Vagina (tissue), 2 donors: ENCODE results near the gene ZMAT3.

Experiments
- CTCF ChIP-seq, 3 experiments: fragments of 450-650 bp in 2 of 3; fragments of 200-600 bp in 1 of 3; sonication (generic) in 1 of 3; IDR thresholded peaks; one replicate each; pipeline ENCODE4 v1.5.1; 2017 to 2019; ENCODE audit warnings: antibody characterized with exemption in 3 of 3, mild to moderate bottlenecking in 2 of 3, moderate library complexity in 2 of 3
- POLR2A ChIP-seq, 2 donors: fragments of 450-650 bp; IDR thresholded peaks; one replicate each; pipeline ENCODE4 v1.6.1; 2017; ENCODE audit warnings: antibody characterized with exemption in 2 of 2, mild to moderate bottlenecking in 2 of 2, moderate library complexity in 2 of 2
- POLR2AphosphoS5 ChIP-seq, 2 donors: sonication (generic); formaldehyde crosslinking; IDR thresholded peaks; one replicate each; pipeline ENCODE4 v1.9.0; 2017; ENCODE audit warnings: antibody characterized with exemption in 2 of 2, mild to moderate bottlenecking in 2 of 2, low read depth in 1 of 2; ENCODE audit not compliant: insufficient read depth in 1 of 2

- TF ChIP-seq CTCF (IDR thresholded peaks at IDR 0.05) = no peak
- no peak for TF ChIP-seq POLR2AphosphoS5 (IDR thresholded peaks at IDR 0.05; ENCODE audit: insufficient read depth in 1 of 2, low read depth in 1 of 2)
- TF ChIP-seq POLR2A (IDR thresholded peaks at IDR 0.05) = no peak
Observed at GRCh38 chr3:179073816-179074215, 2.2 kb upstream of the ZMAT3 start.
